ENCODE results near the gene DBF4B.
A peak's percentile ranks its signal among the peaks of the same experiment; 100 is the strongest.

DBF4B gene

GRCh38 chr17:44779211-44780025 lies 71.0 kb downstream of the DBF4B start:
- DNase-seq, result peak; percentile 88

DNA sequence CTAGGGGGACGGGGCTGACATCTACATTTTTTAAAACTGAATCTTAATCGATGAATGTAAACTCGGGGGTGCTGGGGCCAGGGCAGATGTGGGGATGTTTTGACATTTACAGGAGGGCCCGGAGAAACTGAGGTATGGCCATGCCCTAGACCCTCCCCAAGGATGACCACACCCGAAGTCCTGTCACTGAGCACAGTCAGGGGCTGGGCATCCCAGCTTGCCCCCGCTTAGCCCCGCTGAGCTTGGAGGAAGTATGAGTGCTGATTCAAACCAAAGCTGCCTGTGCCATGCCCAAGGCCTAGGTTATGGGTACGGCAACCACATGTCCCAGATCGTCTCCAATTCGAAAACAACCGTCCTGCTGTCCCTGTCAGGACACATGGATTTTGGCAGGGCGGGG lies 71.7 kb downstream of the DBF4B start:
- no peak for DNase-seq

GRCh38 chr17:44780845-44781480 lies 72.5 kb downstream of the DBF4B start:
- no peak for DNase-seq

GRCh38 chr17:44781551-44782325 lies 73.3 kb downstream of the DBF4B start:
- no peak for DNase-seq

GRCh38 chr17:44782326-44782850 lies 73.9 kb downstream of the DBF4B start:
- DNase-seq, result no peak

DNA sequence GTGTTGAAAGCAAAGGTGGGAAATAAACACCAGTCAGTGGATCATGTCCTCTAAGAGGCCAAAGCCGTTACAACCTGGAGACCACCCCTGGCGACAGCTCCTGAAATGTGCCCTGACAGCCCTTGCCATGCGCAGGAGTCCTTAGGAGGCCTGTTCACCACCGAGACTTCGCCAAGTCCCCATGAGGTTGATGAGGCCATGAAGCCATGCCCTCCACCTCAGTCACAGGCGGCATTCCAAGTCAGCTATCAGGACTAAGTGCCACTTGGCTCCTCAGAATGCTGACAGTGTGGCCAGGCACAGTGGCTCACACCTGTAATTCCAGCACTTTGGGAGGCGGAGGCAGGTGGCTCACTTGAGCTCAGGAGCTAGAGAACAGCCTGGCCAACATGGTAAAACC lies 77.5 kb downstream of the DBF4B start:
- no peak for DNase-seq

DNA sequence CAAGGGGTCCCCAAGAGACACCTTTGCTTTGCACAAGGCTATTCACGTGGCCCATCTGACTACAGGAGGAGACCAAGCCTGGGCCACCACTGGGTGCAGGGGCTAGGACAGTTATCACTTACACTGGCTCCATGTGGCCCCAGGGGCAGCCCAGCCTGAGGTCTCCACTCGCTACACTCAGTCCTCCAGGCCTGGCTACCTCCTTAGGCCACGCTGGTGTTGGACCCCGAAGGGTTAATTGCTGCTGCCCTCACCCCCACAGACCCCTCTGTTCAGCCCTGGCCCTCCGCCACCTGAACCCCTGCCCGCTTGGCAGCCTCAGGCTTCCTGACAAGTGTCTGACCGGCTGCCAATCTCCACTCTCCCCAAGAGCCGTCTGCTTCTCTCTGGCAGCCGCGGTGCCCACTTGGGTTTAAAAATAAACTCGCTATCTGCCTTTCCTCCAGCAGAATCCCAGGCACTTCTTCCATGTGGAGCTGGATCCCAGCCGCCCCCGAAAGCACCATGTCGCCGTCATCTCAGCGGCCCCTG lies 78.2 kb downstream of the DBF4B start:
- no peak for DNase-seq

GRCh38 chr17:44787271-44787940 lies 78.9 kb downstream of the DBF4B start:
- DNase-seq, result no peak

- DNase-seq, result no peak
Observed at GRCh38 chr17:44788139-44788538, 79.7 kb downstream of the DBF4B start.

DNA sequence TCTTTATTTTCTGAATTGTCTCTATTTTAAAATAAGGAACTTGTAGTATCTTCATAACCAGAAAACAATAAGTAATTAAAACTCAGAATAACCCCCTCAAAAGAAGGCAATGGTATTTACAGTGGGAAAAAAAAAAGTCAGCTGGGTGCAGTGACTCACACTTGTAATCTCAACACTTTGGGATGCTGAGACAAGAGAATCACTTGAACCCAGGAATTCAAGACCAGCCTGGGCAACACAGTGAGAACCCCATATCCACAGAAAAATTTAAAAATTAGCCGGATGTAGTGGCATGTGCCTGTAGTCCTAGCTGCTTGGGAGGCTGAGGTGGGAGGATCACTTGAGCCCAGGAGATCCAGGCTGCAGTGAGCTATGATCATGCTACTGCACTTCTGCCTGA lies 83.8 kb downstream of the DBF4B start:
- no peak for DNase-seq

DNA sequence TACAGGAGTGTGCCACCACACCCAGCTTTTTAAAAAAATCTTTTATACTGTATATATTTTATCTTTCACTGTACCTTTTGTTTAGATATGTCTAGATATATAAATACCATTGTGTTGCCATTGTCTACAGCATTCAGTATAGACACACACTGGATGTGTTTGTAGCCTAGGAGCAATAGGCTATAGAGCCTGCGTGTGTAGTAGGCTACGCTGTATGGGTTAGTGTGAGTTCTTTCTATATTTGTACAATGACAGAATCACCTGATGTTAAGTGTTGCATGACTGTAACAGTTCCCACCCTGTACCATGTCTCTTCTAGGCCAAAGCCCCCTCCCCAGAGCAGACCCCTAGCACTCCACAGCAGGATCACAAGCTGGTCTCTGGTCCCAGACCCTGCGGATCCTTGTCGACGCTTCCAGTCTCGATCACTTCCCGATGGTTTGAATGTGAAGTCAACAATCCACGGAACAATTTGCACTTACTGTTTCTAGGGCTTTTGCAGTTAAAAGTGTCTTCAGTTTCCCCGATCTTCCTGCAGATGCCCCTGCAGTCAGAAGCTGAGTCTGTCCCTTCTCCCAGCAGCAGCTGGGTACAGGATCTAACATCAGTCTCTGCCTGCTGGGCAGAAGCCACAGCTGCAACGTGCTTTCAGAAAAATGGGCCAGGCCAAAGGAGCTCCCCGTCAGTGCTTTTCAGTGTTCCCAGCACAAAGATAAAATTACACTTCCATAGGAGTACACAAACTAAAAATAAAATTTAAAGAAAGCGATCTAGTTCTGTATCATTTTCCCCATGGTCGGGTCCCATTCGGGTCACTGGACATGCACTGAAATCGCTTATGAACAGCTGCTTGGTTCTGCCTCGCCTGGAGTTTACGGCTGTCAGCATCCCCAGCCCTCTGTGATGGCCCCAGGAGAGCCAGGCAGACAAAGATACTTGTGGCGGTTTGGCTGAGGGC lies 85.7 kb downstream of the DBF4B start:
- no peak for DNase-seq

DNA sequence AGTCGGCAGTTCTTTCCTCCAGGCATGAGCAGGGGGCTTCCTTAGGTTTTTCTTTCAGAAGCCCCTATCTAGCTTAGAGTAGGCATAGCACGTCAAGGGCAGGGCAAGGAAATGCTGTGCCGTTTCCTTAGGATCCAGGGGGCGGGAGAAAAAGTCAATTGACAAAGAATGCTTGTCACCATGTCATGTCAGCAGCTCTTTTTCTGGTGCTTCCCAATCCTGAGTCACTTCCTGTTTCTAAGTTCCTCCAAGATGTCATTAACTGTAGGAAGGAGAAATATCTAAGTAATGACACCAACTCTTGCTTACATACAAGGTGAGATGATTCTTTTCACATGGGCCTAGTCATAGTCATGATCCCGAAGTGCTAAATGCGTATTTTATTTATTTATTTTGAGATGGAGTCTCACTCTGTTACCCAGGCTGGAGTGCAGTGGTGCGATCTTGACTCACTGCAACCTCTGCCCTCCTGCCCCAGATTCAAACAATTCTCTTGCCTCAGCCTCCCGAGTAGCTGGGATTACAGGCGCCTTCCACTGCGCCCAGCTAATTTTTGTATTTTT lies 86.5 kb downstream of the DBF4B start:
- DNase-seq, result peak; percentile 33

GRCh38 chr17:44795421-44795820 lies 87.0 kb downstream of the DBF4B start:
- no peak for DNase-seq

GRCh38 chr17:44795928-44796327 lies 87.5 kb downstream of the DBF4B start:
- DNase-seq, result no peak

- no peak for DNase-seq
Observed at GRCh38 chr17:44796731-44797130, 88.3 kb downstream of the DBF4B start.

GRCh38 chr17:44797802-44798201 lies 89.3 kb downstream of the DBF4B start:
- DNase-seq, result no peak

GRCh38 chr17:44798356-44798755 lies 89.9 kb downstream of the DBF4B start:
- no peak for DNase-seq

Data from hematopoietic multipotent progenitor cell treated with erythropoietin and hydrocortisone succinate and interleukin-3 and kit ligand, for 6 days (in vitro differentiated cells).